ENCODE measurements around the gene CRELD2. TPM values are rescaled to one million over a fixed set of nuclear protein-coding genes. Genes with fewer than 3 reads are reported as not detected.
A peak's percentile ranks its signal among the peaks of the same experiment; 100 is the strongest.

Gene CRELD2
- 25.5 TPM for total RNA-seq

GRCh38 chr22:49917974-49918910, at the start of gene CRELD2, which contains the start of gene ALG12:
CRELD2 (plus strand) TSS chr22:49918634; CDS start chr22:49918770, 136 bp downstream.
ALG12 (minus strand) TSS chr22:49918438; CDS start chr22:49913765, 4,673 bp downstream.
- peak; percentile 97 for ATAC-seq

- ATAC-seq, result no peak
Observed at GRCh38 chr22:49869086-49869830, 49.2 kb upstream of the CRELD2 start.

- ATAC-seq, result no peak
Observed at GRCh38 chr22:49869845-49870712, 48.4 kb upstream of the CRELD2 start.

- no peak for ATAC-seq
Observed at GRCh38 chr22:49871482-49871881, 47.0 kb upstream of the CRELD2 start.

- ATAC-seq, result no peak
Observed at GRCh38 chr22:49872347-49872746, 46.1 kb upstream of the CRELD2 start.

- no peak for ATAC-seq
Observed at GRCh38 chr22:49873228-49873940, 45.0 kb upstream of the CRELD2 start.

GRCh38 chr22:49877642-49878041, 40.8 kb upstream of the CRELD2 start:
- no peak for ATAC-seq

GRCh38 chr22:49878206-49878605, 40.2 kb upstream of the CRELD2 start:
- no peak for ATAC-seq

- ATAC-seq, result no peak
Observed at GRCh38 chr22:49879871-49880270, 38.6 kb upstream of the CRELD2 start.

GRCh38 chr22:49880281-49880680, 38.2 kb upstream of the CRELD2 start:
- ATAC-seq, result no peak

- ATAC-seq, result no peak
Observed at GRCh38 chr22:49881856-49882255, 36.6 kb upstream of the CRELD2 start.

GRCh38 chr22:49882519-49883293, 35.7 kb upstream of the CRELD2 start:
- no peak for ATAC-seq

- ATAC-seq, result no peak
Observed at GRCh38 chr22:49883294-49883640, 35.2 kb upstream of the CRELD2 start.

GRCh38 chr22:49884075-49884474, 34.4 kb upstream of the CRELD2 start:
- no peak for ATAC-seq

GRCh38 chr22:49884503-49885260, 33.8 kb upstream of the CRELD2 start:
- peak; percentile 24 for ATAC-seq

- ATAC-seq, result no peak
Observed at GRCh38 chr22:49885281-49885680, 33.2 kb upstream of the CRELD2 start.

GRCh38 chr22:49885881-49886280, 32.6 kb upstream of the CRELD2 start:
- no peak for ATAC-seq

- ATAC-seq, result no peak
Observed at GRCh38 chr22:49886346-49887063, 31.9 kb upstream of the CRELD2 start.

GRCh38 chr22:49887064-49887451, 31.4 kb upstream of the CRELD2 start:
- no peak for ATAC-seq

GRCh38 chr22:49887702-49888101, 30.7 kb upstream of the CRELD2 start:
- no peak for ATAC-seq

Measured in esophagus mucosa (tissue), 1 donor.